ENCODE data around the gene ADAMTS17.

DNA sequence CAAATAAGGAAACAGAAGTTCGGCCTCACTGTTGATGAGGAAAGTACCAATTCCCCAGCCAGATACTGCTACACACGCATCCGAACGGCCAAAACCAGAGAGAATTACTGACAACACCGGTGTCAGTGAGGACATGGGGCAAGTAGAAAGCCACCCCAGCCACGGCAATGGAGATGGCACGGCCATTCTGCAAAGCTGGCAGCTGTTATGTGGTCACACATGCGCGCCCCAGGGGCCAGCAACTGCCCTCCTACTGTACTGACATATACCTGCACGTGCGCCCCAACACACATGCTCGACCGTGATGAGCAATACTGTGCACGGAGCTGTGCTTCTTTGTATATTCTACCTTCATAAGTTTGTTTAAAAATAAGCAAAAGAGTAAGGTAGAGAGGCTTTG lies 217.4 kb downstream of the ADAMTS17 start:
- TF ChIP-seq JUND (IDR thresholded peaks at IDR 0.05) (no peak), NR2F2 (IDR thresholded peaks at IDR 0.05) (no peak), RAD21 (IDR thresholded peaks at IDR 0.05) (no peak), TAF1 (conservative IDR thresholded peaks at IDR 0.05) (no peak), YY1 (IDR thresholded peaks at IDR 0.05) (no peak), RXRA (IDR thresholded peaks at IDR 0.05) (no peak), HNF4A (conservative IDR thresholded peaks at IDR 0.05) (no peak)
- TF ChIP-seq, protein P1, sequence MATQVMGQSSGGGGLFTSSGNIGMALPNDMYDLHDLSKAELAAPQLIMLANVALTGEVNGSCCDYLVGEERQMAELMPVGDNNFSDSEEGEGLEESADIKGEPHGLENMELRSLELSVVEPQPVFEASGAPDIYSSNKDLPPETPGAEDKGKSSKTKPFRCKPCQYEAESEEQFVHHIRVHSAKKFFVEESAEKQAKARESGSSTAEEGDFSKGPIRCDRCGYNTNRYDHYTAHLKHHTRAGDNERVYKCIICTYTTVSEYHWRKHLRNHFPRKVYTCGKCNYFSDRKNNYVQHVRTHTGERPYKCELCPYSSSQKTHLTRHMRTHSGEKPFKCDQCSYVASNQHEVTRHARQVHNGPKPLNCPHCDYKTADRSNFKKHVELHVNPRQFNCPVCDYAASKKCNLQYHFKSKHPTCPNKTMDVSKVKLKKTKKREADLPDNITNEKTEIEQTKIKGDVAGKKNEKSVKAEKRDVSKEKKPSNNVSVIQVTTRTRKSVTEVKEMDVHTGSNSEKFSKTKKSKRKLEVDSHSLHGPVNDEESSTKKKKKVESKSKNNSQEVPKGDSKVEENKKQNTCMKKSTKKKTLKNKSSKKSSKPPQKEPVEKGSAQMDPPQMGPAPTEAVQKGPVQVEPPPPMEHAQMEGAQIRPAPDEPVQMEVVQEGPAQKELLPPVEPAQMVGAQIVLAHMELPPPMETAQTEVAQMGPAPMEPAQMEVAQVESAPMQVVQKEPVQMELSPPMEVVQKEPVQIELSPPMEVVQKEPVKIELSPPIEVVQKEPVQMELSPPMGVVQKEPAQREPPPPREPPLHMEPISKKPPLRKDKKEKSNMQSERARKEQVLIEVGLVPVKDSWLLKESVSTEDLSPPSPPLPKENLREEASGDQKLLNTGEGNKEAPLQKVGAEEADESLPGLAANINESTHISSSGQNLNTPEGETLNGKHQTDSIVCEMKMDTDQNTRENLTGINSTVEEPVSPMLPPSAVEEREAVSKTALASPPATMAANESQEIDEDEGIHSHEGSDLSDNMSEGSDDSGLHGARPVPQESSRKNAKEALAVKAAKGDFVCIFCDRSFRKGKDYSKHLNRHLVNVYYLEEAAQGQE (IDR thresholded peaks at IDR 0.05), result no peak
- TF ChIP-seq, protein P2, sequence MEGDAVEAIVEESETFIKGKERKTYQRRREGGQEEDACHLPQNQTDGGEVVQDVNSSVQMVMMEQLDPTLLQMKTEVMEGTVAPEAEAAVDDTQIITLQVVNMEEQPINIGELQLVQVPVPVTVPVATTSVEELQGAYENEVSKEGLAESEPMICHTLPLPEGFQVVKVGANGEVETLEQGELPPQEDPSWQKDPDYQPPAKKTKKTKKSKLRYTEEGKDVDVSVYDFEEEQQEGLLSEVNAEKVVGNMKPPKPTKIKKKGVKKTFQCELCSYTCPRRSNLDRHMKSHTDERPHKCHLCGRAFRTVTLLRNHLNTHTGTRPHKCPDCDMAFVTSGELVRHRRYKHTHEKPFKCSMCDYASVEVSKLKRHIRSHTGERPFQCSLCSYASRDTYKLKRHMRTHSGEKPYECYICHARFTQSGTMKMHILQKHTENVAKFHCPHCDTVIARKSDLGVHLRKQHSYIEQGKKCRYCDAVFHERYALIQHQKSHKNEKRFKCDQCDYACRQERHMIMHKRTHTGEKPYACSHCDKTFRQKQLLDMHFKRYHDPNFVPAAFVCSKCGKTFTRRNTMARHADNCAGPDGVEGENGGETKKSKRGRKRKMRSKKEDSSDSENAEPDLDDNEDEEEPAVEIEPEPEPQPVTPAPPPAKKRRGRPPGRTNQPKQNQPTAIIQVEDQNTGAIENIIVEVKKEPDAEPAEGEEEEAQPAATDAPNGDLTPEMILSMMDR (IDR thresholded peaks at IDR 0.05; ENCODE audit: low read depth, low read length, missing input control), result no peak
- TF ChIP-seq, protein P3, sequence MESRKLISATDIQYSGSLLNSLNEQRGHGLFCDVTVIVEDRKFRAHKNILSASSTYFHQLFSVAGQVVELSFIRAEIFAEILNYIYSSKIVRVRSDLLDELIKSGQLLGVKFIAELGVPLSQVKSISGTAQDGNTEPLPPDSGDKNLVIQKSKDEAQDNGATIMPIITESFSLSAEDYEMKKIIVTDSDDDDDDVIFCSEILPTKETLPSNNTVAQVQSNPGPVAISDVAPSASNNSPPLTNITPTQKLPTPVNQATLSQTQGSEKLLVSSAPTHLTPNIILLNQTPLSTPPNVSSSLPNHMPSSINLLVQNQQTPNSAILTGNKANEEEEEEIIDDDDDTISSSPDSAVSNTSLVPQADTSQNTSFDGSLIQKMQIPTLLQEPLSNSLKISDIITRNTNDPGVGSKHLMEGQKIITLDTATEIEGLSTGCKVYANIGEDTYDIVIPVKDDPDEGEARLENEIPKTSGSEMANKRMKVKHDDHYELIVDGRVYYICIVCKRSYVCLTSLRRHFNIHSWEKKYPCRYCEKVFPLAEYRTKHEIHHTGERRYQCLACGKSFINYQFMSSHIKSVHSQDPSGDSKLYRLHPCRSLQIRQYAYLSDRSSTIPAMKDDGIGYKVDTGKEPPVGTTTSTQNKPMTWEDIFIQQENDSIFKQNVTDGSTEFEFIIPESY (IDR thresholded peaks at IDR 0.05), result no peak
- TF ChIP-seq, protein P4, sequence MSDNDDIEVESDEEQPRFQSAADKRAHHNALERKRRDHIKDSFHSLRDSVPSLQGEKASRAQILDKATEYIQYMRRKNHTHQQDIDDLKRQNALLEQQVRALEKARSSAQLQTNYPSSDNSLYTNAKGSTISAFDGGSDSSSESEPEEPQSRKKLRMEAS (IDR thresholded peaks at IDR 0.05), result no peak
- TF ChIP-seq, protein P5, sequence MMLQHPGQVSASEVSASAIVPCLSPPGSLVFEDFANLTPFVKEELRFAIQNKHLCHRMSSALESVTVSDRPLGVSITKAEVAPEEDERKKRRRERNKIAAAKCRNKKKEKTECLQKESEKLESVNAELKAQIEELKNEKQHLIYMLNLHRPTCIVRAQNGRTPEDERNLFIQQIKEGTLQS (IDR thresholded peaks at IDR 0.05), result no peak
